GM21367 (cell line): ENCODE data around the gene ASPHD1.
"Not testable (repeated sequence)": the region's sequence is repeated elsewhere in the genome, so short reads cannot be mapped to it uniquely, and the experiment has no call there.

ENCODE experiments used
- ATAC-seq: cut with Tn5 transposase; IDR thresholded peaks from one replicate; pipeline ENCODE4 v1.9.1; 2021; ENCODE audit not compliant: unreplicated experiment

The ASPHD1 gene

DNA sequence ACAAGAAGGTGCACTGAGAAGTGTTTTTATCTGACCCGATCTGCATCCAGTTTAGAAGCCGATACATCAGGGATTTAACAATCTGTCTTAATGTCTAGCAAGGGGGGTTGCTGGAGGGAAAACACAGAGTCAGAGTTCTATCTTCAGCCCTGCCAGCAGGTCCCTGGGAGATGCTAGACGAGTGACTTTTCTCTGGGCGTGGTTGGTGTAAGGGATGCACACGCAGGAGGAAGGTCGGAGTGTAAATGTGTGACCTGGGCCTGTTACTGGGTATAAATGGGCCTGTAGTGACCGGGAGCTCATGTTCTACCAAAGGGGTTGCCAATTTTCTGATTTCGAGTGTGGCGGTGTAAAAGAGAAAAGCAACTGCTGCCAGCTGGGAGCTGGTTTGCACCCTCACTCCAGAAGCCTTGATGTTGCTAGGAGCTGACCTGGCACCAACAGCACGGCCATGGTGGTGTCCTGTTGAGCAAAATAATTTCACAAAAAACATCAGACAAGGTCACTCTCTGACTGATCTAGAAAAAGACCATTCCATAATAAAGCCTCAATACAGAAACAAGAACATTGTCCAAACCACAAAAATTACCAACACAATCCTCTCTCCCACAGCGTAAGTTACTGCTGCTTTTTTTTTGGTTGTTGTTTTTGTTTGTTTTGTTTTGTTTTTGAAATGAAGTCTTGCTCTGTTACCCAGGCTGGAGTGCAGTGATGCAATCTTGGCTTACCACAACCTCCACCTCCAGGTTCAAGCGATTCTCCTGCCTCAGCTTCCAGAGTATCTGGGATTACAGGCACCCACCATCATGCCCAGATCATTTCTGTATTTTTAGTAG is 27.0 kb downstream of the ASPHD1 start:
- ATAC-seq = no peak

DNA sequence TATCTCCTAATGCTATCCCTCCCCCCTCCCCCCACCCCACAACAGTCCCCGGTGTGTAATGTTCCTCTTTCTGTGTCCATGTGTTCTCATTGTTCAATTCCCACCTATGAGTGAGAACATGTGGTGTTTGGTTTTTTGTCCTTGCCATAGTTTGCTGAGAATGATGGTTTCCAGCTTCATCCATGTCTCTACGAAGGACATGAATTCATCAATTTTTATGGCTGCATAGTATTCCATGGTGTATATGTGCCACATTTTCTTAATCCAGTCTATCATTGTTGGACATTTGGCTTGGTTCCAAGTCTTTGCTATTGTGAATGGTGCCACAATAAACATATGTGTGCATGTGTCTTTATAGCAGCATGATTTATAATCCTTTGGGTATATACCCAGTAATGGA is 31.5 kb downstream of the ASPHD1 start:
- not testable (repeated sequence) for ATAC-seq

DNA sequence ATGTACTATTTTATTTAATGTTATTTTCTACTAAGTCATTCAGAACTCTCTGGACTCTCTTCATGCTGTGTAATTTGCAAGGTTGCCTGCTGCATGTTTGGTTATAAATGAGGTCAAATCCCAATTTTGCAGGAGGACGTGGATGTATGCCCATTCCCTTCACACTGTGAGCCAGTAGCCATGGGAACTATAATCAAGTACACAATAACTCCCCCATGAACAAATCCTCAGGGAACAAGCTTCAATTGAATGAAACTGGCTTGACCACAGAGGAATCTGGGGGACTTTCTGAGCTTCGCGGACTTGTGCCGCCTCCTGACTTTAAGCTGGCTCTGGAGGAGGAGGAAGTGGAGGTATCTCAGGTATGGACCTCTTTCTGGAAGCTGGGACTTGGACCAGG is 40.4 kb downstream of the ASPHD1 start:
- ATAC-seq = no peak

DNA sequence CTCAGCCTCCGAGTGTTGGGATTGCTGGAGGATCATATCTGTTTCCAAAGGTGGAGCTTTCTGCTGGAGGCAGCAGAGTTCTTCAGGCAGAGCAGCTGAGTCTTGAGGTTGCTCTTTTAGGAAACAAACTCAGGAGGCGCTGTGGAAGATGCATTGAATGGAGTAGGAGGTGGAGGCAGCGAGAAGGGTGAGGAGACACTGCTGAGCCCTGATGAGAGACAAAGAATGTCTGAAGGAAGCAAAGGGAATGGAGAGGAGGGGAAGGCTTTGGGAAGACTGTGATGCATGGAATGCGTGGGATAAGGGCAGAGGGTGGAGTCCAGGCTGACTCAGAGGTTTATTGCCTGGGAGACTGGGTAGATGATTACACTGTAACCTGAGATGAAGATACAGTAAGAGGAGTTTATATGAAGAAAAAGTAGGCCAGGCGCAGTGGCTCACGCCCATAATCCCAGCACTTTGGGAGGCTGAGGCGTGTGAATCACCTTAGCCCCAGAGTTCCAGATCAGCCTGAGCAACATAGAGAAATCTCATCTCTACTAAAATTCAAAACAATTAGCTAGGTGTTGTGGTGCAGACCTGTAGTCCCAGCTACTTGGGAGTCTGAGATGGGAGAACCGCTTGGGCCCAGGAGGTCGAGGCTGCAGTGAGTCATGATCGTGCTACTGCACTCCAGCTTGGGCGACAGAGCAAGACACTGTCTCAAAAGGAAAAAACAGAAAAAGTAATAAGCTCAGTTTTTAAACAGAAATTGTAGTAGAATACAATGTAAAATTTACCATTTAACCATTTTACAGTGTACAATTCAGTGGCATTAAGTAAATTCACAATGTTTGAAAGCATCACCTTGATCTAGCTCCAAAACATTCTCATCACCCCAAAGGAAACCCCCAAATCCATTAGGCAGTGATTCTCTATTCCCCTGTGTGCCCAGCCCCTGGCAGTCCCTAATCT is 43.8 kb downstream of the ASPHD1 start:
- ATAC-seq = no peak

DNA sequence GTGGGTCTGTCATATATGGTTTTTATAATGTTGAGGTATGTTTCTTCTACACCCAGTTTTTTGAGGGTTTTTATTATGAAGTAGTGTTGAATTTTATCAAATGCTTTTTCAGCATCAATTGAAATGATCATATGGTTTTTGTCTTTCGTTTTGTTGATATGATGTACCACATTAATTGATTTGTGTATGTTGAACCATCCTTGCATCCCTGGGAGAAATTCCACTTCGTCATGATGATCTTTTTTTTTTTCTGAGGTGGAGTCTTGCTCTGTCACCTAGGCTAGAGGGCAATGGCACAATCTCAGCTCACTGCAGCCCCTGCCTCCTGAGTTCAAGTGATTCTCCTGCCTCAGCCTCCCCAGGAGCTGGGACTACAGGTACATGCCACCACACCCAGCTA is 47.6 kb downstream of the ASPHD1 start:
- ATAC-seq = no peak

DNA sequence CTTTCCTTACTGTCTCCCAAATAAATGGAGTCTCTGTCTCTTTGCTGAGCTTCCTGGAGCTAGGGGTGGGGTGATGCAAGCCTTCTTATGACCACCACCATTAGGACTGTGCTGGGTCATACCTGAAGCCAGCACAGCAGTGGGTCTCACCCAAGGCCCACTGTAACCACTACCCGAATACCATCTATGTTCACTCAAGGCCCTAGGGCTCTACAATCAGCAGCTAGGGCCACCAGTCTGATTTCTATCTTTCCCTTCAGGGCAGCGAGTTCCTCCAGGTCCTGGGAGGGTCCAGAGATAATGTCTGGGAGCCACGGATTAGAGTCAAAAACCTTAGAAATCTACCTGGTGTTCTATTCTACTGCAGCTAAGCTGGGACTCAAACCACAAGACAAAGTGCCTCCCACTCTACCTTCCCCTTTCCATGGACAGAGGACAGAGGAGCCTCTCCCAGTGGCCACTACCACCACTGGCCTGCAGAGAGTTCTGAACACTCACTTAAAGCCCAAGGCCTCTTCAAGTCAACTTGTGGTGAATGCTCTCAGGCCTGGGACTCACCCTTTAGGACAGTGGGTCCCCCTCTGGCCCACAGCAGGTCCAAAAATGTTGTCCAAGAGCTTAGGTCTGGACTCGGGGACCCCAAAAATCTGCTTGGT is 50.6 kb downstream of the ASPHD1 start:
- no peak for ATAC-seq

DNA sequence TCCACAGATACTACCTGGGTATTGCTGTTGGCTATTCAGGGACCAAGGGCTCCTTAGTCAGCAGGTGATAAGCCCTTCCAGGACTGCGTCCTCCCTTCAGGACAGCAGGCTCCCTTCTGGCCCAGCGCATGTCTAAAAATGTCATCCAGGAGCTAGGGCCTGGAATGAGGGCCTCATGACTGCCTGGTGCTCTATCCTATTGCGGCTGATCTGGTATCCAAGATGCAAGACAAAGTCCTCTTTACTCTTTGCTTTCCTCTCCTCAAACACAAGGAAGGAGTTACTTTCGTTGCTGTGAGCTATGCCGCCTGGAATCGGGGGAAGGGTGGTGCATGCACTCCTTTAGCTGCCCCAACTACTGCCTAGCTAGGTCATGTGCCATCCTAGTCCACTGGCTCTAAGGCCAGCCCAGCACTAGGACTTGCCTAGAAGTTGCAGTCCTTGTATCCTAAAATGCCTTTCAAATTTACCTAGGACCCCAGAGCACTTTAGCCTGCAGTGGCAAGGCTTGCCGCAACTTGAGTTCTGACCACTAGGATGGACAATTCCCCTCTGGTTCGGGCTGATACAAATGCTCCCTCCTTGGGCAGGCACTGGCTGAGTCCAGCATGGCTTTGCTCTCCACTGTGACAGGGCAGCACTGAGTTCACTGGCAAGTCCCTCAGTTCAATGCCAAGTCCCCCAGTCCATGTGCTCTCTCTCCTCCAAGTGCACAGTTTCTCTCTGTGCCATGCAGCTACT is 51.5 kb downstream of the ASPHD1 start:
- no peak for ATAC-seq
